GM12892 (cell line): ENCODE measurements around the gene NELFE.

Experiments used
- POLR2A ChIP-seq: IDR thresholded peaks from 2 replicates; pipeline ENCODE4 v1.6.1; 2011; ENCODE audit warnings: low read depth, low read length, control low read depth
- POLR2AphosphoS5 ChIP-seq: IDR thresholded peaks from 2 replicates; pipeline ENCODE4 v1.6.1; 2011; ENCODE audit warnings: low read depth, low read length, control low read depth
- TAF1 ChIP-seq: IDR thresholded peaks from 2 replicates; pipeline ENCODE4 v1.6.1; 2011; ENCODE audit warnings: low read depth, mild to moderate bottlenecking, control low read depth, low read length, borderline replicate concordance

GRCh38 chr6:31947864-31948263 lies 10.9 kb downstream of the NELFE start:
- no peak for TF ChIP-seq POLR2A
- no peak for TF ChIP-seq TAF1
- TF ChIP-seq POLR2AphosphoS5: no peak
